HEK293T (cell line): ENCODE data around the gene SMIM44.

Source experiments
- ARNT ChIP-seq: fragments of 450-650 bp; IDR thresholded peaks from 2 replicates; pipeline ENCODE4 v1.6.1; 2017; ENCODE audit warnings: mild to moderate bottlenecking
- BHLHE40 ChIP-seq: fragments of 450-650 bp; IDR thresholded peaks from 2 replicates; pipeline ENCODE4 v1.6.1; 2016; ENCODE audit warnings: mild to moderate bottlenecking, moderate library complexity, borderline replicate concordance
- ELF4 ChIP-seq: fragments of 450-650 bp; IDR thresholded peaks from 2 replicates; pipeline ENCODE4 v1.6.1; 2017; ENCODE audit warnings: antibody characterized with exemption
- FOXM1 ChIP-seq: fragments of 450-650 bp; IDR thresholded peaks from 2 replicates; pipeline ENCODE4 v1.6.1; 2017; ENCODE audit warnings: mild to moderate bottlenecking, borderline replicate concordance

GRCh38 chr19:3459965-3460582, 23.2 kb downstream of the SMIM44 start:
- TF ChIP-seq BHLHE40: no peak
- no peak for TF ChIP-seq FOXM1
- TF ChIP-seq ELF4: no peak
- TF ChIP-seq ARNT: no peak
